MG63 (cell line): ENCODE data around the gene MUL1. TPM values are rescaled to one million over a fixed set of nuclear protein-coding genes. Genes with fewer than 3 reads are reported as not detected.

ENCODE experiments used
- DNase-seq: peaks from one replicate; pipeline ENCODE4 v3.0.0-alpha.2; 2020
- H3K27me3 ChIP-seq: fragments of 250-450 bp; sonication (Bioruptor Pico); 2 replicates; pipeline ENCODE4 v1.5.1; 2020; ENCODE audit warnings: mild to moderate bottlenecking, moderate library complexity
- H3K36me3 ChIP-seq: fragments of 250-450 bp; sonication (Bioruptor Pico); 2 replicates; pipeline ENCODE4 v1.5.1; 2020; ENCODE audit warnings: mild to moderate bottlenecking, moderate library complexity
- H3K4me3 ChIP-seq: fragments of 250-450 bp; sonication (Bioruptor Pico); 2 replicates; pipeline ENCODE4 v1.5.1; 2020; ENCODE audit warnings: mild to moderate bottlenecking, moderate library complexity
- H3K9me3 ChIP-seq: fragments of 250-450 bp; sonication (Bioruptor Pico); 2 replicates; pipeline ENCODE4 v1.5.1; 2020; ENCODE audit warnings: mild to moderate bottlenecking, moderate library complexity
- total RNA-seq: library from RNA; depleted of rRNA; stranded (reverse); fragments of >200 nt; shearing (Covaris generic); gene quantifications from 2 replicates; pipeline ENCODE4 v1.2.3, GENCODE V29; 2014; ENCODE audit warnings: low replicate concordance

The MUL1 gene
- total RNA-seq, 1 experiment from 2014 or later = 12.1 TPM

DNA sequence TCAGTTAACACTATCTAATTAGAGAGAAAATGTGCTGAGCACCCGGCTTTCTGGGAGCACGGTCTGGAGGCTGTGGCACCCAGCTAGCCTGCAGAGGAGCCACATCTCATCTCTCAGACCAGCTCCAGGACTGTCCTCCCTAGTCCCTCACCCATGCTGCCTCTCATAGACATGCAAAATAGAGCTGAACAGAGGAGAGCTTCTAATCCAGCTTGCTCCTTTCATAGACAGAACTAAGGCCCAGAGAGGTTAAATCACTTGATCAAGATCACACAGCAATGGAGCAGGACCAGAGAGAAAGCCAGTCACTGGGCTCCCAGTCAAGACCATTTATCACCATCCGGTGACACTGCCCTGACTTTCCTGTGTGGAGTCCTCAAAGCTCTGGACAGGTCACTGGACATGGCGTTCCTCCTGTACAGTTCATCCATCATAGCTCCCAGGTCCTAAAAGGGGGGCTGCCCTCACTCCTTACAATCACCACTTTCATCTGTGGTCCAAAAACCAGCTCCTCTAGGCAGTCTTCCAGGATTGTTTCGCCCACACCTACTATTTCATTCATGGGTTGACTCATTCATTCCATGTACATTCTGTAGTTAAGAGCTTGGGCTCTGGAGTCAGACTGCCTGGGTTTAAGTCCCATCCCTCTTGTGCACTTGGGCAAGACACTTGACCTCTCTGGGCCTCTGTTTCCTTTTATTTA is 13.2 kb downstream of the MUL1 start:
- Histone ChIP-seq H3K36me3 (peaks cover 14% of the 10 kb centered on the region), H3K9me3 (no peaks in the 10 kb centered on the region), H3K27me3 (no peaks in the 10 kb centered on the region), H3K4me3 (no peak overlapping the region)
- DNase-seq = peak; percentile 86

DNA sequence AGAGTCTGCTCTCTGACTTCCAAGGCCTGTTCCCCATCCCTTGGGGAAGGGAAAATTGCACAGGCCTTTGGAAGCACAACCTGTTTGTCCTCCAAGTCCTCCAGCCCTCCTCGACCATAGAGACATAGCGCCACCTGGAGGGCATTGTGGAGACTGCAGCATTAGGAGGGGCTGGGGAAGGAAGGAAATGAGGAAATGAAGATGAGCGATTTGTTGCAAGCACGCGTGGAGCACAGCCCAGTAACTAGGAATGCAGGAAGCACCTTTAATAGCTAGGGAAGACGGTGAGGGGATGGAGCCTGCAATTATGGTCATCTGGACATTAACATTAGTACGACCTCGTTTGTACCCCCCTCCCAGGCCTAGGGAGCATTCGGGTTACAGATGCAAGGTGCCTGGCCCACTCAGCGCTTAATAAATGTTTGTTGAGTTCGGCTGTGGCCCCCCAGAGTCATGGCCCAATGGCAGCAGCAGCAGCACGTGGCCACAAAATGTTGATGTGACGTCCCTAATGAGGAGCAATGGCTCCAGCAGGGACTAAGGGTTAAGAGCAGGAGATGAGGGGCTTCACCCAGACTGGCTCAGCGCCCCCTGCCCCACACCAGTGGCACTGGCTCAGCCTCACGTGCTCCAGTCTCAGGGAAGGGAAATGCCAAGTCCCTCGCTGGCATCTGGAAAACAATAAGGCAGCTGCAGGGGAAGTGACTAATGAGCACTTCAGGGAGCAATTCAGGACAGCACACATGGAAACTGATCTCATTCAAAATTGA is 13.9 kb downstream of the MUL1 start:
- H3K36me3 ChIP-seq = peaks cover 8% of the 10 kb centered on the region; the same call in 1 of the 2 replicates
- DNase-seq = peak; percentile 88
- no peak overlapping the region for H3K4me3 ChIP-seq
- no peaks in the 10 kb centered on the region for H3K27me3 ChIP-seq
- no peaks in the 10 kb centered on the region for H3K9me3 ChIP-seq

GRCh38 chr1:20493309-20493708 is 14.6 kb downstream of the MUL1 start:
- no peak for DNase-seq
- no peaks in the 10 kb centered on the region for H3K9me3 ChIP-seq
- H3K27me3 ChIP-seq = no peaks in the 10 kb centered on the region
- H3K36me3 ChIP-seq = 0 out of 2 replicates have a peak, but pooled peaks cover 2% of the 10 kb centered on the region
- no peak overlapping the region for H3K4me3 ChIP-seq

DNA sequence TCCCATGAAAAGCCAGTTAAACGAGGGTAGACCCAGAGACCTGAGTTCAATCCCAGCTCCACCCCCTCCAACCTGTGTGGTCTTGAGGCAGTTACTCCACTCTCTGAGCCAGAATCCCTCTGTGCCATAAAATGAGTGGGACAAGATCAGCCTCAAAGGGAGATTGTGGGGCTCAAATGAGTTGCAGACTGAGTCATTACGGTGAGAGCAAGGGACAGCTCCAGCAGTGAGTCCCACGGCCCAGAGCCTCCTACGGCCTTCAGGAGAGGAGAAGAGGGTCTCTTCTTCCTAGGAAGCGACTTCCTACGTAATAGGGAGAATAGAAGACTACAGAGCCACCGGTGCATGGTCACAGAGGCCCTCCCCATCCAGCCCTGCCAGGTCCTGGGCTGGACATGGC is 15.2 kb downstream of the MUL1 start:
- Histone ChIP-seq H3K36me3 (no peaks in the 10 kb centered on the region), H3K4me3 (no peak overlapping the region)

DNA sequence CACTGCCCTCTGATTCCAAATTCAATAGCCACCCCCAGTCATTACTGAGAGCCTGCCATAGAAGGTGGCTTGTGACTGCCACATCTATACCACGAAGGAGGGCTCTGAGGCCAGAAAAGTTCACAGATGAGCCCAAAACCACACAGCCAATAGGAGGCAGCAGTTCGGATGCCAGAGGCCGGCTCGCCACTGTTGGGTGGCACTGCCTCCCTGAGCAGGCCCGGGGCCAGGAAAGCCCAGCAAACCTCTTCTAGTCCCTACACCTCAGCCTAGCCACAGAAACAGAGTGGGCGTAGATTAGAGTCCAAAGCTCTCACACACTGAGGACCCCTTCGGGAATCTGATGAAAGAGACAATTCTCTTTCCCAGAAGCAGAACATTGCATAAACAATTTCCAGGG is 16.1 kb downstream of the MUL1 start:
- no peak overlapping the region for H3K4me3 ChIP-seq
- DNase-seq = no peak
- H3K27me3 ChIP-seq = no peaks in the 10 kb centered on the region
- no peaks in the 10 kb centered on the region for H3K36me3 ChIP-seq
- H3K9me3 ChIP-seq = no peaks in the 10 kb centered on the region

More for the DNA sequence above, 15.2 kb downstream of the MUL1 start:
- Histone ChIP-seq H3K27me3 (no peaks in the 10 kb centered on the region), H3K9me3 (no peaks in the 10 kb centered on the region)
- DNase-seq = no peak

DNA sequence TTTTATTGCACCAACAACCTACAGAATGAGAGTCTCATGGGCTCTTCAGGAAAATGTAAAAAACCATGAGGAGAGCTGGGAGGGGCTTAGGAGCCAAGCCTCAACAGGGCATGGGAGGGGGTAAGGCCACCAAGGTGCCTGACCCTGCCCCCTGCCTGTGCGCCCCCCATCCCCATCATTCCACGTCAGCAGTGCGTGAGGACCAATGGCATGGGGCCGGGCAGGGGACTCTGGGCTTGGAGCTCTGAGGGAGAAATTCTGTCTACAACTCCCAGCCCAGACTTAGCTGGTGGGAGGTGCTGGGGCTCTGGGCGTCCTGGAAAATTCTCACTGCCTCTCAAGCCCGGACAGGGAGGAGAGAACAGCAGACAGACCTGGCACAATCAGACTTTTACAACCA is 16.8 kb downstream of the MUL1 start:
- Histone ChIP-seq H3K9me3 (no peaks in the 10 kb centered on the region), H3K36me3 (no peaks in the 10 kb centered on the region), H3K27me3 (no peaks in the 10 kb centered on the region), H3K4me3 (no peak overlapping the region)
- no peak for DNase-seq

- H3K9me3 ChIP-seq = no peaks in the 10 kb centered on the region
These were observed 20.7 kb downstream of the MUL1 start for GRCh38 chr1:20487236-20487590.

DNA sequence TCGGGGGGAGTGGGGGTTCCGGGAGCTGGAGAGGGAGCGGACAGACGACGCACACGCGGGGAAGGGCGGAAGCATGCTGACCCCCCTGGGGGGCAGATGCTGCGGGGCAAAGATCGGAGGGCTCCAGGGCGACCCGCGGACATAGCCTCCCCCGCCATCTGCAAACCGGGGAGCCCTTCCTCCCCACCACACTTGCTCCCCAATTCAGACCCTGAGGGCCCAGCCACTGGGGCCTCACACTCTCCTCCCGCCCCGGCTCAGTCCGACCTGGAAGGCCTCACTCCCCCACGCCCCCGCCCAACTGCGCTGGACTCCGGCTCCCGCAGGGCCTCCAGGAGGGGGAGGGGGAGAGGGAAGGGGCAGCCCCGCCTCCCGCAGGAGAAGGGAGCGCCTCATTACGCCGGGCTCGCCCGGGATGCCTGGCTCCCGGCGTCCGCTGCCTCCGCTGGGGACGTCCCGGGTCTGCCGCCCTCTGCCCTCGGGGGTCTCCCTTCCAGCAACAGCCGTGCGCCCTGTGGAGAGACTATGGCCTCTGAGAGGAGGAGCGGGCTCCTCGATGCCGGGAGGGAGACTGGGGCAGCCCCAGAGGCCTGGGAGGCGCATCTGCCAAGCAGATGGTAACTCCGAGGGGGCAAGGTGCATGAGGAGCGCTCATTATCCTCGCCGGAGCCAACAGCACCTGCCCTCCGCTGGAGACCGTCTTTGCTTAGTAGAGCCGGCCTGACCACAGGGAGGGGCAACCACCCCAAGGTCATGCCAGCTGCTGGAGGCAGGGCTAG is 21.3 kb downstream of the MUL1 start:
- DNase-seq = peak; percentile 58
- Histone ChIP-seq H3K9me3 (peaks cover 2% of the 10 kb centered on the region; the same call in 1 of the 2 replicates), H3K36me3 (peaks cover 9% of the 10 kb centered on the region), H3K4me3 (peak overlapping the region; percentile 61), H3K27me3 (no peaks in the 10 kb centered on the region)

More at GRCh38 chr1:20487236-20487590, 20.7 kb downstream of the MUL1 start:
- DNase-seq = no peak
- H3K36me3 ChIP-seq = peaks cover 7% of the 10 kb centered on the region
- no peak overlapping the region for H3K4me3 ChIP-seq
- no peaks in the 10 kb centered on the region for H3K27me3 ChIP-seq

GRCh38 chr1:20485527-20486456 is 22.2 kb downstream of the MUL1 start, which contains the start of gene CAMK2N1:
Gene CAMK2N1 (minus strand): TSS chr1:20486210. CDS start chr1:20485379, 831 bp downstream.
- Histone ChIP-seq H3K4me3 (peak within 1 kb of the TSS; percentile 61), H3K36me3 (peaks cover 10% of the 10 kb centered on the region), H3K9me3 (peaks cover 2% of the 10 kb centered on the region; the same call in 1 of the 2 replicates), H3K27me3 (no peaks in the 10 kb centered on the region)
- DNase-seq = peak; percentile 82

GRCh38 chr1:20484519-20485462 is 23.2 kb downstream of the MUL1 start:
- no peak for DNase-seq

DNA sequence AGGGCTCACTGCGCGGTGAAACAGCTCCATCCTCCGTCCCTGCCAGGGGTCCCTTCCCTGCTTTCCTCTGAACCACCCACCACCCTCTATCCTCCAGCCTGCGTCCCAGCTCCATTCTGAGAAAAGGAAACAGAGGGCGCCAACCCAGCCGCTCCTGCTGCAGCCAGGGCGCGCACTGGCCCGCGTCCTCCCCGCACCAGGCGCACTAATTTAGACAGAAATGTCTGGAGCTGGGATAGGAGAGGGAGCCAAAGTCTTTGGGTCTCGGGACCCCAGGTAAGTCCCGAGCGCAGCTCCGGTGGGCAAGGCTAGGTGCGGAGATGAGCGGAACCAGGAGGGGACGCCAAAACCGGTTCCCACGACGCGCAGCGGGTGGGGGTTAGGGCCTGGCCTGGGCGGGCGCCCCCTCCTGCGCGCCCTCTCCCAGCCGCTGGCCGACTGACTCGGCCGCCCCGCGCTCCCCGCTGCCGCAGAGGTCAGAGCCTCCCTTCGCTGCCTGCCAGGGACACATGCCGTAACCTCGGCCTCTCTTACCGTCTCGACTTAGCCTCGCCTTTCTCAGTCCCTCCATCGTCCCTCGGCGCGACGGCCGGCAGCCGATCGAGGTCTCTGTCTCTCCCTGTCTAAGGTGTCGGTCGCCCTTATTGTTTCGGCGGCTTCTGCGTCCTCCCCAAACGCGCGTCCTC is 24.0 kb downstream of the MUL1 start:
- Histone ChIP-seq H3K27me3 (no peaks in the 10 kb centered on the region), H3K36me3 (peaks cover 10% of the 10 kb centered on the region), H3K4me3 (peak overlapping the region; percentile 61), H3K9me3 (peaks cover 2% of the 10 kb centered on the region; the same call in 1 of the 2 replicates)
- DNase-seq = no peak

More at GRCh38 chr1:20484519-20485462, 23.2 kb downstream of the MUL1 start:
- H3K27me3 ChIP-seq = no peaks in the 10 kb centered on the region
- H3K4me3 ChIP-seq = peak overlapping the region; percentile 61
- peaks cover 10% of the 10 kb centered on the region for H3K36me3 ChIP-seq
- H3K9me3 ChIP-seq = peaks cover 2% of the 10 kb centered on the region; the same call in 1 of the 2 replicates

- H3K4me3 ChIP-seq = peak overlapping the region; percentile 61
- H3K36me3 ChIP-seq = peaks cover 10% of the 10 kb centered on the region
- H3K9me3 ChIP-seq = peaks cover 2% of the 10 kb centered on the region; the same call in 1 of the 2 replicates
- H3K27me3 ChIP-seq = no peaks in the 10 kb centered on the region
- DNase-seq = no peak
These were observed 24.7 kb downstream of the MUL1 start for GRCh38 chr1:20483098-20483832.

DNA sequence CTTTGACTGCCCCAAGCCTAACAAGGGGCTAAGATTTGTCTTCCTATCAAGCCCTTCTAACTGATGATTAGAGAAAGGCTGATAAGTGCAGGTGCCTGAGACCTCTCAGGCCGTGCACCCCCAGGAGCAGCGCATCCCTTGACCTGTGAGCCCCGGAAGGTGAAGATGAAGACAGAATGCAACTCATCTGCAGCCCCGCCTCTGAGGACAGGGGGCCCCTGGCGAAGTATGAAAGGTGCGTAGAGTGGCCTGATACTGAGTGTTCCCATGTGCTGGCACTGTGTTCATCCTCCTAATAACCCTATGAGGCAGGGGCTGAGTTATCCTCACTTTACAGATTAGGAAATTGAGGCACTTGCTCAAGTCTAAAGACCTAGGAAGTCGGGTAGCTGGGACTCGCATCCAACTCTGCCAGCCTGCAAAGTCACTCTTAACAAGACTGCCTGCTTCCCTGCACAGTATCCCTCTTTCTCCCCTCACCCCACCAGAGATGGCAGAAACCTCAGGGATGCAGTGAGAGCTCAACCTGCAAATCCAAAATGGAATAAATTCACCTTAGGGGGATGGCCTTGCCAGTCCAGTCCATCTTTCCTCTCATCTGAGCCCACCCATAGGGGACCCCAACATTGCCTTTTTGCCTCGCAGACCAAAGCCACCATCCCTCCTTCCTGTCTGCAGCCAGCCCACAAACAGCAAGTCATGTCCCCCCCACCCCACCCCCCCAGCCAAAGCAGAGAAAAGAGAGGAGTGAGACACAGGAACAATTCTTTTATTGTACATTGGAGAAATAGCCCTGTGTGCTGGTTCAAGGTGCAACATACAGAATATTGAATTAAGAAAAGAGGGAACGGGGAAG is 26.1 kb downstream of the MUL1 start:
- Histone ChIP-seq H3K27me3 (no peaks in the 10 kb centered on the region), H3K4me3 (no peak overlapping the region), H3K36me3 (peaks cover 10% of the 10 kb centered on the region), H3K9me3 (peaks cover 2% of the 10 kb centered on the region; the same call in 1 of the 2 replicates)
- DNase-seq = no peak
